ENCODE measurements around the gene MAPKAP1.

The MAPKAP1 gene

DNA sequence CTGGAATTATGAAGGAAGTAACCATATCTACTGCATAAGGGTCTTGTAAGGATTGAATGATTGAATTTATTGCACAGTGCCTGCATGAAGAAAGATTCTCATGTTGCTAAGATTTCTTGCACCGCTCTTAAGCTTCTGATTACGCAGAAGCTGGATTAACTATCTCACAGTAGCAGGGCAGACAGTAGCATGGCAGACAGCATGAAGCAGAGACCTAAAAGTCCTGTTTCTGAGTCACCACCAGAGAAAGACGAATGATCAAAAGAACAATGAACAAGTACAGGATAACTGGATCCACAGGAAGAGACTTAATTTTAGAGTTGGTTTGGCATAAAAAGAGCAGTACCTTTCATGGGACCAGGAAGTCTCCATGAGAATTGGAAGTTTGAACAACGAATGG is 142.4 kb downstream of the MAPKAP1 start:
- no peak for DNase-seq (ENCODE audit: low read depth)

- DNase-seq (ENCODE audit: low read depth) = no peak
Observed at GRCh38 chr9:125561509-125562148, 145.4 kb downstream of the MAPKAP1 start.

DNA sequence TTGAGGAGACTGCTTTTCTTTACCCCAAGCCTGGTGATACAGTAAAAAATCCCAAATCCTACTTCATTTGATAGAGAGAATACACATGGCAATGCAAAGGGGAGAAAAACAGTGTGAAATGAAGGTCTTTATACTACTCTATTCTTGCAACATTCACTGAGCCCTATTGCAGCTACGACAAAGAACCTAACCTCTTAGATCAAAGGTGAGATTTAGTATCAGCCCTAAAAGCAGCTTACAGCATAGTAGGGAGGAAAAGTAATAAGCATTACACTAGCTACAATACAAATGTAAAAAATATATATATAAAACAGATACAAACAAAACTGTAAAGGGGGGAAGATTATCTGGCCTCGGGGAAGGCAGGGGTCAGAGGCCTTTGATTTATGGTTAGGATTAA is 147.1 kb downstream of the MAPKAP1 start:
- DNase-seq (ENCODE audit: low read depth) = no peak

DNA sequence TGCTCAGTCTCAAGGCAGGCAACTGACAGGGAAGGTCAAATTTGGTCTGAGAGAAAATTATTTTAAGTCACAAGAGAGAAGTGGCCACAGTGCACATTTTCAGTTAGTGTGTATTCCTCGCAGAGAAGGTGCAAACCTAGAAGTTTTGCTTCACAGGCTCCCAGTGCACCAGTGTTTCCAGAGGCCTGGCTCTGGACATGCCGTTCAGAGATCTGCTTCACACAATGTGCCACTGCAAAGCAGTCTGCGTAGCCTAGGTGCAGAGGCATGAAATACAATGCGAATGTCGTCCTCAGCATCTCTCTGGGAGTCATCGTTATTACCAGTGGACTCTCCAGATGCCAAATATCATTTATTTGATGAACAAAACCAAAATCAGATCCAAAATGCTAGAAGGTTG is 147.8 kb downstream of the MAPKAP1 start:
- no peak for DNase-seq (ENCODE audit: low read depth)

GRCh38 chr9:125558453-125559092 is 148.4 kb downstream of the MAPKAP1 start:
- peak; percentile 73 for DNase-seq (ENCODE audit: low read depth)

- no peak for DNase-seq (ENCODE audit: low read depth)
Observed at GRCh38 chr9:125556046-125556721, 150.8 kb downstream of the MAPKAP1 start.

- no peak for DNase-seq (ENCODE audit: low read depth)
Observed at GRCh38 chr9:125554726-125555125, 152.3 kb downstream of the MAPKAP1 start.

DNA sequence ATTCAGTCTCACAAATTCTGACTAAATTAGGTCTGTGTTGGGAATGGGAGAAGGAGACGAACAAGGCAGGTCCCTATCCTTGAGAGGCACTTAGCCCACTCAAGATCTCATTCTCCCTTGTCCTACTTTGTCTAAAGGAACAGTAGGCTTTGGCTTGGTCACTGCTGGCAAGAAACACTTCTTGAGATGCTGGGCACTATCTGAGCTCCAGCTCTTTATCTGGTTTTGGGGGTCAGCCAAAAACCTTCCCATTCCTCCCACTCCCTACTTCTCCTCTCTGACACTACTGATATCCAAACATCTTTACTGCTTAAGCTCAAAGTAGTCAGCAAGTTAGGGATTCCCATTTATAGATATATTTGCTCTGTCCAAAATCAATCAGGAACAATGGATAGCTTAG is 155.2 kb downstream of the MAPKAP1 start:
- no peak for DNase-seq (ENCODE audit: low read depth)

GRCh38 chr9:125549891-125550885 is 156.8 kb downstream of the MAPKAP1 start:
- peak; percentile 22 for DNase-seq (ENCODE audit: low read depth)

DNA sequence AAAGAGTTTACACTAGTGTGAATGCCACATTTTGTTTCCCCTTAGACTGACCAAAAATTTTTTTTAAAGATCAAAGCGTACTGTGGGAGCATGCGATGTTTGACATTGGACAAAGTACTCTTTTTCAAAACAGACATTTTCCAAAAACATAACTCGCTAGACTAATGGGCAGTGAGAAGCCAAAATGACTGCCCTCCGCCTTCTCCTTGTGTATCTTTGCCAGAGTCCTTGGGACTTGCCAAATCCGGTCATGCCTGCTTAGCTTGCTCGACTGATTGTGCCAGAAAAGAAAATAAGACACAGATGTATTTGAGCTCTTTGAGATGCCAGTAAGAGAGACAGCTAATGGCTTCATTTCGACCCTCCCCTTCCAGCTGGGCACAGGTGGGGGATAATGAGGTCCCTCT is 157.5 kb downstream of the MAPKAP1 start:
- DNase-seq (ENCODE audit: low read depth) = peak; percentile 94

DNA sequence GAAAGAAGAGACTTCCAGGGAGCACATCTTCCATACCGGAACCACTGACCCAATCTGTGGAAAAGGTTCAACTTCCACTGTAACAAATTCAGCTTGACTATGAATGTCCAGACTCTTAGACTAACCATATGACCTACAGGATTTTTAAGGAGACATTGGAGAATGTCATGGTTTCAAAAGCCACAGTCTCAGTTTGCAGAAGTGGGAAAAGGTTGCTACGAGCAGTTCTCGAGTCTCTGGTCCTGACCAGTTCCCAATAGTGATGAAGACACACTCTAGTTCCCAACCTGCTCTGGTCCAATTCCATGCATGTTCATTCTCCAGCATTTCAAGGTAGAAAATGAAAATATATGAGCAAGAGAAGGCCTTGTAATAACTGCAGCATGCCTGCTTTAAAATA is 158.0 kb downstream of the MAPKAP1 start:
- DNase-seq (ENCODE audit: low read depth) = peak; percentile 43

DNA sequence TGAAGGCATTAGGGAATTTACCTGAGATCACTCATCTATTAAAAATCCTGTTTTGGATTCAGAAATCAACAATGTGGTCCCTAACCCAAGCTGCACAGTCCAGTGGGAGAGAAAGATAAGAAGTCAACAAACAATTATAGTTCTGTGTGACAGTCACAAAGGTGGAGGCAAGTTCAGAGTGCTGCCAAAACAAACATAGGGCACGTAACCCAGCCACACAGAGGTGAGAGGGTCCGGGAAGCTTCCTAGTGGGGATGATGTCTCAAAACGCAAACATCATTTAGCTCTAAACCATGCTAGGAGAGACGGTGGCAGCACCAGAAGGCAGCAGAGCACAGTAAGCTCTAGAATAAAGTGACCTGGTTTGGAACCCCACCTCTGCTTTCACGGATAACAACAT is 158.9 kb downstream of the MAPKAP1 start:
- no peak for DNase-seq (ENCODE audit: low read depth)

DNA sequence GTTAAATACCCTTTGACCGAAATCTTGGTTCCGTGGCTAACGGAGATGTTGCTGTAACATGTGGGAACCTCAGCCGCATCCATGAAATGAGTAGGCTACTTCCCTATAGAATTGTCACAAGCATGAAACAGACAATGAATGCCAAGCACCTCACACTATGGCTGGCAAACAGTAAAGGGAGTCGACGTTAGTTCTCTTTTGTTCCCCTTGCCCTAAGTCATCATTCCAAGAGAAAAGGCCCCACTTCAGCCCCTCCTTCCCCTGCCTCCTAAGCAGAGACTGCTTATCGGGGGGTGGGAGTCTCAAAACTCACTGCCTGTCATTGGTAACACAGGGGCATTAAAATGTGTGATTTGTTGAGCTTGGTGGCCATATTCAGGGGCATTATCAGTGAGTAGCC is 159.6 kb downstream of the MAPKAP1 start:
- DNase-seq (ENCODE audit: low read depth) = no peak

DNA sequence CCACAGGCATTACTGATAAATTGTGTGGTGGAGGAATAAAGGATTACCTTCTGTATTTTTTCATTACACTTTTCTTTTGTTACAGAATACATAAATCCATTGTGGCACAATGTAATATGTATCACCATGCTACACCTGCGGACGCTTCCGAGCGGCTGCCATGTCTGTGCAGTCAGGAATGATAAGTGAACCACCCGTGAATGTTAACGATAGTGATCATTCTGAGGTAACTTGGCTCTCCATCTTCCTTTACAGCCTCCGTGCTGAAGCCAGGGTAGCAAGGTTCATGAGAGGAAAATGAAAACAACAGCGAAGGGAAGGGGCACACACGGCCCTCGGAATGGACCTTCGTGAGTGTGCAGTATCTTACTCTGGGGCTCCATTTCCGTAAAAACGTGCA is 161.2 kb downstream of the MAPKAP1 start:
- no peak for DNase-seq (ENCODE audit: low read depth)

- peak; percentile 86 for DNase-seq (ENCODE audit: low read depth)
Observed at GRCh38 chr9:125544988-125545651, 161.9 kb downstream of the MAPKAP1 start.

GRCh38 chr9:125544484-125544883 is 162.5 kb downstream of the MAPKAP1 start:
- no peak for DNase-seq (ENCODE audit: low read depth)

- DNase-seq (ENCODE audit: low read depth) = no peak
Observed at GRCh38 chr9:125541840-125542243, 165.2 kb downstream of the MAPKAP1 start.

GRCh38 chr9:125540497-125540896 is 166.5 kb downstream of the MAPKAP1 start:
- no peak for DNase-seq (ENCODE audit: low read depth)

DNA sequence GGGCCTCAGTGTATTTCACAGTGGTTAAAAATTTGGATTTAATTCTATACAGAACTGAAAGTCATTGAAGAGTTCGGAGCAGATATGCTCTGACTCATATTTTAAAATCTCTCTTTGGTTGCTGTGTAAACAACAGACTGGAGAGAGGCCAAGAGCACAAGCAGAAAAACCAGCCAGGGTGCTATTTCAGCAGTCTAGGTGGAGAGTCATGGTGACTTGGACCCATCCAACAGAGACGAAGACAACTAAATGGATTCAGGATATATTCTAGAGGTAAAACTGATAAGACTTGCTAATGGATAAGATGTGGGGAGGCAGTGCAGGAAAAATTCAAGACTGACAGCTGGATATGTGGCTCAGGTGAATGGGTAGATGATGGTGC is 168.9 kb downstream of the MAPKAP1 start:
- DNase-seq (ENCODE audit: low read depth) = peak; percentile 85

GRCh38 chr9:125537442-125538091 is 169.4 kb downstream of the MAPKAP1 start:
- DNase-seq (ENCODE audit: low read depth) = no peak

DNA sequence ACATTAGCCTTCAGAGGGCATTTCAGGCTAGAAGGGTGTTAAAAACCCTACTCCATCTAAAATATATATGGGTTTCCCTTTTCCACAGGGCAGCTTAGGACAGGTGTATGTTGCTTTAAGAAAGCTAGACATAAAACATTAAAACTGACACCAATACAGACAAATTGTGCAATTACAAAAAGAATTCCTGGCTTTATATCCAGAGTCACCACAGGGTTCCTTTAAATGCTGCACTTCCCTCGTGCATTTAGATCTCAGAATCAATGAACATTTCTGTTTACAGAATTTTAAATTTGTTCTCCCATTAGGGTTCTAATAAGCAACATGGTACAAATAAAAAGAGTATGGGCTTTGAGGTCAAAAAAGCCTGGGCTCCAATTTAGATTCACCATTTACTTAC is 170.2 kb downstream of the MAPKAP1 start:
- DNase-seq (ENCODE audit: low read depth) = no peak
